ENCODE data around the gene GOLGA8B. TPM values are rescaled to one million over a fixed set of nuclear protein-coding genes. Genes with fewer than 3 reads are reported as not detected.
A peak's percentile ranks its signal among the peaks of the same experiment; 100 is the strongest.

Gene GOLGA8B
- total RNA-seq, 1 experiment from 2014 or later = 42.1 TPM

GRCh38 chr15:34610354-34610753 is 26.9 kb upstream of the GOLGA8B start:
- H3T11ph ChIP-seq (ENCODE audit: low read length) = no peak overlapping the region
- H3K27ac Mint-ChIP-seq = no peak overlapping the region
- no peak for DNase-seq

More at GRCh38 chr15:34610354-34610753, 26.9 kb upstream of the GOLGA8B start:
- H3K27ac ChIP-seq (ENCODE audit: insufficient read length, low read depth, low read length) = no peak overlapping the region
- H3K4me3 Mint-ChIP-seq = no peak overlapping the region
- no peak overlapping the region for H3K4me2 ChIP-seq (ENCODE audit: insufficient read depth, insufficient read length, low read length)
- H2AK5ac ChIP-seq (ENCODE audit: insufficient read length, low read length) = no peak overlapping the region
- H2AFZ ChIP-seq (ENCODE audit: low read length) = no peak overlapping the region
- H3K56ac ChIP-seq (ENCODE audit: insufficient read length, low read depth, low read length) = no peak overlapping the region
- H4K5ac ChIP-seq (ENCODE audit: insufficient read length, low read depth, low read length) = no peak overlapping the region
- no peaks in the 10 kb centered on the region for H3K79me2 ChIP-seq (ENCODE audit: insufficient read depth, low read length)
- H3K18ac ChIP-seq (ENCODE audit: insufficient read length, low read depth, low read length) = no peak overlapping the region
- no peak overlapping the region for H2BK20ac ChIP-seq (ENCODE audit: low read depth, low read length, poor library complexity, severe bottlenecking)
- H3K23me2 ChIP-seq (ENCODE audit: insufficient read length, low read depth, low read length, poor library complexity, severe bottlenecking) = no peaks in the 10 kb centered on the region
- H2BK120ac ChIP-seq (ENCODE audit: low read depth, low read length, poor library complexity, severe bottlenecking) = no peak overlapping the region
- no peak overlapping the region for H3K23ac ChIP-seq (ENCODE audit: insufficient read length, low read depth, low read length)
- H3K4me1 Mint-ChIP-seq = peaks cover 4% of the 10 kb centered on the region in 2 experiments; a peak in 1 of 4 replicates
- no peaks in the 10 kb centered on the region for H3K27me3 ChIP-seq (ENCODE audit: insufficient read depth, low read length)
- no peaks in the 10 kb centered on the region for H3K27me3 Mint-ChIP-seq (ENCODE audit: low read depth)
- H3K9me3 ChIP-seq (ENCODE audit: control insufficient read depth, low read depth, low read length) = no peaks in the 10 kb centered on the region
- no peaks in the 10 kb centered on the region for H3K79me1 ChIP-seq (ENCODE audit: insufficient read depth, low read depth, low read length, poor library complexity, severe bottlenecking)
- no peak overlapping the region for H4K91ac ChIP-seq (ENCODE audit: insufficient read length, low read depth, low read length)
- H3K36me3 Mint-ChIP-seq (ENCODE audit: insufficient read depth in 1 of 3, low read depth in 3 of 3) = no peaks in the 10 kb centered on the region
- no peak overlapping the region for H2BK12ac ChIP-seq (ENCODE audit: insufficient read length, low read depth, low read length)
- H3K9ac ChIP-seq (ENCODE audit: extremely low read depth, insufficient read length, low read length) = no peak overlapping the region
- no peak overlapping the region for H3K14ac ChIP-seq (ENCODE audit: insufficient read depth, low read length)
- H3K4me1 ChIP-seq (ENCODE audit: insufficient read depth, low read length) = no peaks in the 10 kb centered on the region
- no peak overlapping the region for H2BK5ac ChIP-seq (ENCODE audit: insufficient read length, low read length)
- no peak overlapping the region for H2BK15ac ChIP-seq (ENCODE audit: low read depth, low read length)
- H4K20me1 ChIP-seq (ENCODE audit: control insufficient read depth, insufficient read depth, insufficient read length) = no peaks in the 10 kb centered on the region
- no peak overlapping the region for H4K8ac ChIP-seq (replicated peaks; ENCODE audit: insufficient read length, low read depth, low read length)
- H3K9me3 Mint-ChIP-seq = no peaks in the 10 kb centered on the region
- TF ChIP-seq CTCF (conservative IDR thresholded peaks at IDR 0.05) = peak; percentile 53
- no peak overlapping the region for H3K4ac ChIP-seq (ENCODE audit: low read depth, low read length)
